HepG2 (cell line): ENCODE measurements around the gene MRPL14. TPM values are rescaled to one million over a fixed set of nuclear protein-coding genes. Genes with fewer than 3 reads are reported as not detected.

Experiments used
- ATF5 ChIP-seq: sonication (generic); formaldehyde crosslinking; IDR thresholded peaks from 2 replicates; pipeline ENCODE4 v1.4.0; 2020; ENCODE audit warnings: mild to moderate bottlenecking, low read depth, missing genetic modification reagents
- EHMT2 ChIP-seq: fragments of 200-600 bp; sonication (generic); IDR thresholded peaks from 2 replicates; pipeline ENCODE4 v1.7.0; 2017; ENCODE audit warnings: antibody characterized with exemption, low read depth, low read length, borderline replicate concordance
- ELK4 ChIP-seq: sonication (generic); formaldehyde crosslinking; IDR thresholded peaks from 2 replicates; pipeline ENCODE4 v1.9.0; 2021; ENCODE audit warnings: missing genetic modification reagents, borderline replicate concordance
- FOXK2 ChIP-seq: fragments of 450-650 bp; IDR thresholded peaks from 2 replicates; pipeline ENCODE4 v1.6.1; 2016
- HDAC1 ChIP-seq: sonication (generic); formaldehyde crosslinking; IDR thresholded peaks from 2 replicates; pipeline ENCODE4 v1.5.1; 2020; ENCODE audit warnings: mild to moderate bottlenecking, missing genetic modification reagents
- KAT2B ChIP-seq: fragments of 150-350 bp; IDR thresholded peaks from 2 replicates; pipeline ENCODE4 v1.6.1; 2014; ENCODE audit warnings: low read depth, low read length, borderline replicate concordance
- MED8 ChIP-seq: sonication (generic); formaldehyde crosslinking; IDR thresholded peaks from 2 replicates; pipeline ENCODE4 v1.8.1; 2023; ENCODE audit warnings: mild to moderate bottlenecking, missing genetic modification reagents; ENCODE audit not compliant: insufficient replicate concordance
- NR2F2 ChIP-seq: IDR thresholded peaks from 2 replicates; pipeline ENCODE4 v1.6.1; 2012; ENCODE audit warnings: low read depth, inconsistent platforms, borderline replicate concordance
- RFX5 ChIP-seq: IDR thresholded peaks from 2 replicates; pipeline ENCODE4 v1.6.1; 2011; ENCODE audit warnings: low read depth, low read length, improper control_type of control experiment
- TOE1 ChIP-seq: sonication (generic); formaldehyde crosslinking; IDR thresholded peaks from 2 replicates; pipeline ENCODE4 v1.4.0; 2020; ENCODE audit warnings: mild to moderate bottlenecking, missing genetic modification reagents
- ZNF33B ChIP-seq: sonication (generic); formaldehyde crosslinking; IDR thresholded peaks from 2 replicates; pipeline ENCODE4 v1.5.1; 2020; ENCODE audit warnings: mild to moderate bottlenecking, missing genetic modification reagents
- ZNF367 ChIP-seq: sonication (generic); formaldehyde crosslinking; IDR thresholded peaks from 2 replicates; pipeline ENCODE4 v1.4.0; 2020; ENCODE audit warnings: missing genetic modification reagents, borderline replicate concordance
- ZNF407 ChIP-seq: sonication (generic); formaldehyde crosslinking; IDR thresholded peaks from one replicate; pipeline ENCODE4 v1.5.1; 2020; ENCODE audit warnings: mild to moderate bottlenecking, missing genetic modification reagents; ENCODE audit errors: not compliant biosample characterization
- ZNF530 ChIP-seq: sonication (generic); formaldehyde crosslinking; IDR thresholded peaks from 2 replicates; pipeline ENCODE4 v1.5.0; 2020; ENCODE audit warnings: low read depth, mild to moderate bottlenecking, missing genetic modification reagents
- ZNF607 ChIP-seq: sonication (generic); formaldehyde crosslinking; IDR thresholded peaks from 2 replicates; pipeline ENCODE4 v1.5.1; 2020; ENCODE audit warnings: missing genetic modification reagents, mild to moderate bottlenecking, borderline replicate concordance
- ZNF639 ChIP-seq: conservative IDR thresholded peaks from 2 replicates; pipeline ENCODE4 v1.6.1; 2018; ENCODE audit warnings: missing genetic modification reagents
- ZNF660 ChIP-seq: sonication (generic); formaldehyde crosslinking; IDR thresholded peaks from 2 replicates; pipeline ENCODE4 v1.5.1; 2020; ENCODE audit warnings: mild to moderate bottlenecking, low read depth, missing genetic modification reagents, borderline replicate concordance
- ZNF672 ChIP-seq: sonication (generic); formaldehyde crosslinking; IDR thresholded peaks from 2 replicates; pipeline ENCODE4 v1.8.1; 2022; ENCODE audit warnings: missing genetic modification reagents
- polyA plus RNA-seq, 8 experiments: library from polyadenylated mRNA; depleted of rRNA in 3 of 8; stranded (reverse) in 7 of 8; unstranded in 1 of 8; fragments of >200 nt; fragmentation: Illumina TruSeq in 4 of 8; extraction: Trizol in 4 of 8; gene quantifications; 2 replicates each; pipeline versions ENCODE4 v1.2.1 to v1.2.3, GENCODE V29; 2011 to 2016; ENCODE audit warnings: low read depth in 4 of 8, missing spikeins in 1 of 8, mixed read lengths in 1 of 8; ENCODE audit not compliant: insufficient read depth in 1 of 8
- total RNA-seq, 5 experiments: library from RNA; depleted of rRNA; stranded (reverse); fragments of >200 nt; fragmentation: Illumina TruSeq; extraction: Trizol; gene quantifications; 2 replicates each; pipeline ENCODE4 v1.2.3, GENCODE V29; 2016; ENCODE audit warnings: low read depth in 1 of 5

MRPL14 gene
- total and polyA plus RNA-seq, 2 of the 13 experiments (the other 11 are each of a cell fraction or from before 2014, with no cell fraction given) = 157 to 178 TPM

GRCh38 chr6:44099192-44099591 is 28.1 kb downstream of the MRPL14 start (continued):
- TF ChIP-seq ATF5 (CRISPR knock-in tag) = no peak
- no peak for TF ChIP-seq MED8
- TF ChIP-seq ZNF639 = no peak
- TF ChIP-seq ZNF367 (CRISPR knock-in tag) = no peak
- TF ChIP-seq RFX5 = no peak
- no peak for TF ChIP-seq TOE1 (CRISPR knock-in tag)
- TF ChIP-seq ZNF530 (CRISPR knock-in tag) = no peak
- 0 out of 2 replicates have a peak, but pooled peaks have one; percentile 27 for TF ChIP-seq ZNF607 (CRISPR knock-in tag)
- TF ChIP-seq ELK4 (CRISPR knock-in tag) = no peak
- no peak for TF ChIP-seq KAT2B
- TF ChIP-seq NR2F2 = no peak
- TF ChIP-seq ZNF407 (CRISPR knock-in tag) = no peak
- 0 out of 2 replicates have a peak, but pooled peaks have one; percentile 21 for TF ChIP-seq HDAC1 (CRISPR knock-in tag)
- no peak for TF ChIP-seq EHMT2
- no peak for TF ChIP-seq ZNF33B (CRISPR knock-in tag)
- TF ChIP-seq ZNF660 (CRISPR knock-in tag) = no peak
- no peak for TF ChIP-seq ZNF672 (CRISPR knock-in tag)
- TF ChIP-seq FOXK2 = no peak
